ENCODE data around the gene SIRPG.

DNA sequence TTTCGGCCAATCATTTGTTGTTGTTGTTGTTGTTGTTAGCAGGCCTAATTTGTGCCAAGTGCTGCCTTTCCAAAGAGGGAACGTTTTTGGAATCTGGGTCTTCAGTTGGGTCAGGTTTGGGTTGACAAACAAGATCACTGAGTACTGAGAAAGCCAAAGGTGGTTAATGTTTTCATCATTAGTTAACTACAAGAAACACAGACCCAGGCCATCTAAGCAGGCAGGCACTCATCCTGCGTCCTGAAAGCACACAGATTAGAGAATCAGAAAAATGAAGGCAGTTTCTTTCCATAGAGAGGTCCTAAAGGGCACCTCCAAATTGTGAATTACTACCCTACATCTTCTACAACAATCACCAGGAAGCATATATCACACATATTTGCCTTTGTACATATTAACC lies 15.1 kb upstream of the SIRPG start:
- TF ChIP-seq, protein P1, sequence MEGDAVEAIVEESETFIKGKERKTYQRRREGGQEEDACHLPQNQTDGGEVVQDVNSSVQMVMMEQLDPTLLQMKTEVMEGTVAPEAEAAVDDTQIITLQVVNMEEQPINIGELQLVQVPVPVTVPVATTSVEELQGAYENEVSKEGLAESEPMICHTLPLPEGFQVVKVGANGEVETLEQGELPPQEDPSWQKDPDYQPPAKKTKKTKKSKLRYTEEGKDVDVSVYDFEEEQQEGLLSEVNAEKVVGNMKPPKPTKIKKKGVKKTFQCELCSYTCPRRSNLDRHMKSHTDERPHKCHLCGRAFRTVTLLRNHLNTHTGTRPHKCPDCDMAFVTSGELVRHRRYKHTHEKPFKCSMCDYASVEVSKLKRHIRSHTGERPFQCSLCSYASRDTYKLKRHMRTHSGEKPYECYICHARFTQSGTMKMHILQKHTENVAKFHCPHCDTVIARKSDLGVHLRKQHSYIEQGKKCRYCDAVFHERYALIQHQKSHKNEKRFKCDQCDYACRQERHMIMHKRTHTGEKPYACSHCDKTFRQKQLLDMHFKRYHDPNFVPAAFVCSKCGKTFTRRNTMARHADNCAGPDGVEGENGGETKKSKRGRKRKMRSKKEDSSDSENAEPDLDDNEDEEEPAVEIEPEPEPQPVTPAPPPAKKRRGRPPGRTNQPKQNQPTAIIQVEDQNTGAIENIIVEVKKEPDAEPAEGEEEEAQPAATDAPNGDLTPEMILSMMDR (IDR thresholded peaks at IDR 0.05; ENCODE audit: low read depth, low read length, missing input control) = no peak
- TF ChIP-seq SP1 (IDR thresholded peaks at IDR 0.05) (no peak), RXRA (IDR thresholded peaks at IDR 0.05) (no peak), GABPA (IDR thresholded peaks at IDR 0.05 in 1 of 2, conservative IDR thresholded peaks at IDR 0.05 in 1 of 2) (no peak), EGR1 (IDR thresholded peaks at IDR 0.05; ENCODE audit: low read depth in 2 of 2) (no peak)
- TF ChIP-seq, protein P2, sequence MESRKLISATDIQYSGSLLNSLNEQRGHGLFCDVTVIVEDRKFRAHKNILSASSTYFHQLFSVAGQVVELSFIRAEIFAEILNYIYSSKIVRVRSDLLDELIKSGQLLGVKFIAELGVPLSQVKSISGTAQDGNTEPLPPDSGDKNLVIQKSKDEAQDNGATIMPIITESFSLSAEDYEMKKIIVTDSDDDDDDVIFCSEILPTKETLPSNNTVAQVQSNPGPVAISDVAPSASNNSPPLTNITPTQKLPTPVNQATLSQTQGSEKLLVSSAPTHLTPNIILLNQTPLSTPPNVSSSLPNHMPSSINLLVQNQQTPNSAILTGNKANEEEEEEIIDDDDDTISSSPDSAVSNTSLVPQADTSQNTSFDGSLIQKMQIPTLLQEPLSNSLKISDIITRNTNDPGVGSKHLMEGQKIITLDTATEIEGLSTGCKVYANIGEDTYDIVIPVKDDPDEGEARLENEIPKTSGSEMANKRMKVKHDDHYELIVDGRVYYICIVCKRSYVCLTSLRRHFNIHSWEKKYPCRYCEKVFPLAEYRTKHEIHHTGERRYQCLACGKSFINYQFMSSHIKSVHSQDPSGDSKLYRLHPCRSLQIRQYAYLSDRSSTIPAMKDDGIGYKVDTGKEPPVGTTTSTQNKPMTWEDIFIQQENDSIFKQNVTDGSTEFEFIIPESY (IDR thresholded peaks at IDR 0.05) = no peak

Measured in liver (tissue), 3 donors.